HUDEP-2 (cell line): ENCODE measurements around the gene SCYGR2.
"Not testable (repeated sequence)": the region's sequence is repeated elsewhere in the genome, so short reads cannot be mapped to it uniquely, and the experiment has no call there.

Source experiments
- DNase-seq, 76 experiments: peaks; one replicate each; lab custom pipeline; 2025; ENCODE audit not compliant: unreplicated experiment in 76 of 76; lab: John Stamatoyannopoulos, UW

SCYGR2 gene, protein sequence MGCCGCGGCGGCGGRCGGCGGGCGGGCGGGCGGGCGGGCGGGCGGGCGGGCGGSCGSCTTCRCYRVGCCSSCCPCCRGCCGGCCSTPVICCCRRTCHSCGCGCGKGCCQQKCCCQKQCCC

GRCh38 chr2:227598835-227599503 is at the start of gene SCYGR2:
Gene SCYGR2 (plus strand): TSS chr2:227598893. CDS start chr2:227598893, 0 bp downstream.
- DNase-seq = not testable (repeated sequence)

- no peak for DNase-seq
These were observed 46.9 kb upstream of the SCYGR2 start for GRCh38 chr2:227551836-227552235.

DNA sequence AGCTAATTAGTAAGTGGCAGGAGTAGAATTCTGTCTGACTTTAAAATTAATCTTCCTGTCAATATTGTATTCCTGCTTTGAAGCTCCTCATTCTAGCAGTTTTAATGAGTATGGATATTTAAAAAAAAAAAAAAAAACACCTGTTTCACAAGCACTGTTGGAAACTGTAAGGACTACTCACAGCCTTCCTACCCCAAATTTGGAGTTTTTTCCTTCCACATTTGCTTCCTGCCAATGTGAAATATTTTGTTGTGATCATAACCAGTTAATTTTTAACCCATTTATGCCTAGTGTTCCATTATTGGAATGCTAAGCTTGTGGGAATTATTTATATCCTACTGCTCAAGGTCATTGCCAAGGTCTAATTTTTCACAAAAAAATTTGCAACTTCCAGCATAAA is 36.1 kb upstream of the SCYGR2 start:
- DNase-seq = no peak

GRCh38 chr2:227565080-227565479 is 33.6 kb upstream of the SCYGR2 start:
- DNase-seq = no peak

GRCh38 chr2:227566012-227566411 is 32.7 kb upstream of the SCYGR2 start:
- DNase-seq = no peak

- DNase-seq = no peak
These were observed 29.9 kb upstream of the SCYGR2 start for GRCh38 chr2:227568852-227569169.

DNA sequence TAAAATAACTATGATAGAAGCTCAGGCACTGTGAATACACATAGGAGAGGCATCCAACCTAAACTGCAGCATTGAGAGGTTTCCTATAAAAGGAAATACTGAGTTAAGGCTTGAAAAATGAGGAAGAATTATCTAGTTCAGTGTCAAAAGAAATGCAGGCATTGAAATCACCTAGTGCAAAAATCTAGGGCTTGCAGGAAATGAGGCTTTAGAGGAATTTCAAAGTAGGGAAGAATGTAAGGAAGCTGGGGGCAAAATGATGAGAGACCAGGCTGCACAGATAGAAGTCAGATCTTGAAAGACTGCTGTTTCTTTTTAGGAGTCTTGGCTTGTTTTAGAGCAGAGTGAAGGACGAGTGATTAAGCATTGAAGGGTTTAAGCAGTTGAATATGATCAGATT is 28.1 kb upstream of the SCYGR2 start:
- no peak for DNase-seq

DNA sequence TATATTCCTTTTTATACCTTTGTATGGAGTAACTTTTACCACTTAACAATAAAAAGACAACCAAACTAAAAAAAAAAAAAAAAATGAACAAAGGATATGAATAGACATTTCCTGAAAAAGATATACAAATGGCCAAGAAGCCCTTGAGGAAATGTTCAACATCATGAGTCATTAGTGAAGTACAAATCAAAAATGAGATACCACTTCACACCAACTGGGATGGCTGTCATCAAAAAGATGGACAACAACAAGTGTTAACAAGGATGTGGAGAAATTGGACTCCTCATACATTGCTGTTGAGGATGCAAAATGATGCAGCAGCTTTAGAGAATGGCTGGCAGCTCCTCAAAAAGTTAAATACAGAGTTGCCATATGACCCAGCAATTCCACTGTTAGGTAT is 22.6 kb upstream of the SCYGR2 start:
- no peak for DNase-seq

DNA sequence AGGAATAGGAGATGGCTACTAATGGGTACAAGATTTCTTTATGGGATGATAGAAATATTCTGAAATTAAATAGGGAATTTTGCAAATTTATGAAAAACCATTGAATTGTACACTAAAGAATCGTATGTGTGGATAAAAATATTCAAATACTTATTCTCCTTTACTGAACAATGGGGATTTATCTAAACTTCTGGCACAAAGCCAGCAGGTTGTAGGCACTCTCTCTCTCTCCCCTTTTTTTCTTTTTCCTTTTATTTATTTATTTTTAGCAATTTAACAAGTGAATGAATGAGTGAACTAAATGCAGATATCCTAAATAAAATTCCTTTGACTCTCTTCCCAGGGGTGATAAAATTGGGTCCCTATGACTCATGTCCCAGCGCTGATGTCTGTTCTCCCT is 21.9 kb upstream of the SCYGR2 start:
- DNase-seq = no peak

GRCh38 chr2:227577555-227577954 is 21.1 kb upstream of the SCYGR2 start:
- DNase-seq = no peak

DNA sequence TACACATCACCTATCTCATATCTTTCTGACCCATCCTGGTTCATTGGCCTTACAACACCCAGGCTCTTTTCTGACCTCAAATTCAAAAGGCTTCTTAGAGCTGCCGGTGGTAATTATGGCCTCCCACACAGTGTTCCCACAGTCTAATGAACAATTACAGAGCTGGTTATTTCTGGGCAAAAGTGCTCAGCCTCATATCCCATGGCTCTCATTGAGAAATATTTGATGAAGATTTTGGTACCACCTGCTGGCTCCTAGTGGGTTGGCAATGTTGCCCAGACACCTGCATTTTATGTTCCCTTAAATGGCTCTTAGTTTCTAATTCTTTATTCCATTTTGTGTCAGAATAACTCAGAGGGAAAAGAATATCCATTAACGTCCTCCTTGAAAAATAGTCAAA is 20.1 kb upstream of the SCYGR2 start:
- DNase-seq = no peak

- no peak for DNase-seq
These were observed 18.9 kb upstream of the SCYGR2 start for GRCh38 chr2:227579791-227580190.

- no peak for DNase-seq
These were observed 16.3 kb upstream of the SCYGR2 start for GRCh38 chr2:227582369-227582768.

- DNase-seq = no peak
These were observed 5.9 kb upstream of the SCYGR2 start for GRCh38 chr2:227592694-227593387.

- DNase-seq = no peak
These were observed 2.9 kb upstream of the SCYGR2 start for GRCh38 chr2:227595797-227596196.

DNA sequence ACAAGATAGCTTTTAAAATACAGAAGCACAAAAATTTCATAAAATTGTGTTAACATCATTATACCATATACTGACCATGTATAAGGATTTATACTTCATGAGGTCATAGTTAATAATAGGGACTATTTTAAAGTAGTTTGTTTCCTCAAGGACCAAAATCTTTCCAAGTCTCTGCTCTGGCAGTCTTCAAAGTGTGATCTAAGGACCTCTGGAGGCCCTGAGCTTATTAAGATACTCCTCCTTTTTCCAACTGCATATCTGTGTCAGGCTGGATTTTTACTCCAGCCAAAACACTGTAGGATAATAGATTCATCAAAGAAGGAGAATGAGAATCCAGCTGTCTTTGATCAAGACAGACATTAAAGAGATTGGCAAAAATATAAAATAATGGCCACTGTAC is 1.7 kb upstream of the SCYGR2 start:
- no peak for DNase-seq

DNA sequence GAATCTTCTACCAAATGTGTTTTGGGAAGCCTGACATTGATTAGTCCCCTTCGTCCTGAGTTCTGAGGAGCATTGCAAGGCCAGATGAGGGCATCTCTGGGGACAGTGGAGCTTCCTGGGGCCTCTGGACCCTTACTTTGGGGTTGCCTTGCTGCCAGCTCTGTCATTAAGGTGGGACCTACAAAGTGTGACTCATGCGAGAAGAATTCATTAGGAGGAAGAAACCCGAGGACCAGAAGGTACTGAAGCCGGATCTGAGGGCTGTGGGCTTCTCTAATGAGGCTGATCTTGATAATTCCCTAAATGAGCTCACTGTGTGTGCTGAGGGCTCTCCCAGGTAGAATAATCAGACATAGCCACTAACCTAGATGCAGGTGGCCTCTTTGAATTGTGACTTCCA is 695 bp upstream of the SCYGR2 start:
- no peak for DNase-seq

GRCh38 chr2:227602358-227602757 is 3.7 kb downstream of the SCYGR2 start:
- no peak for DNase-seq

DNA sequence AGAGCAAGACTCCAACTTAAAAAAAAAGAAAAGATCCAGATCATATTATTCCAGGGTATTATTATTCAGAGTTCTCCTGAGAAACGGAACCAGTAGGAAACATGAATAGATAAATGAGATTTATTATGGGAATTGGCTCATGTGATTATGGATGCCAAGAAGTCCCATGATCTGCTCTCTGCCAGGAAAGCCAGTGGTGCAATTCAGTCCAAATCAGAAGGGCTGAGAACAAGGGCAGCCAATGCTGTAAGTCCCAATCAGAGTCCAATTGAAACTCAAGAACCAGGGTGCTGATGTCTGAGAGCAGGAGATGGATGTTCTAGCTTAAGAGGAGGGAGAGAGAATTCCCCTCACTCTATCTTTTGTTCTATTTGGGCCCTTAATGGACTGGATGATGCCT is 7.8 kb downstream of the SCYGR2 start:
- DNase-seq = no peak

- DNase-seq = no peak
These were observed 9.2 kb downstream of the SCYGR2 start for GRCh38 chr2:227607941-227608340.

DNA sequence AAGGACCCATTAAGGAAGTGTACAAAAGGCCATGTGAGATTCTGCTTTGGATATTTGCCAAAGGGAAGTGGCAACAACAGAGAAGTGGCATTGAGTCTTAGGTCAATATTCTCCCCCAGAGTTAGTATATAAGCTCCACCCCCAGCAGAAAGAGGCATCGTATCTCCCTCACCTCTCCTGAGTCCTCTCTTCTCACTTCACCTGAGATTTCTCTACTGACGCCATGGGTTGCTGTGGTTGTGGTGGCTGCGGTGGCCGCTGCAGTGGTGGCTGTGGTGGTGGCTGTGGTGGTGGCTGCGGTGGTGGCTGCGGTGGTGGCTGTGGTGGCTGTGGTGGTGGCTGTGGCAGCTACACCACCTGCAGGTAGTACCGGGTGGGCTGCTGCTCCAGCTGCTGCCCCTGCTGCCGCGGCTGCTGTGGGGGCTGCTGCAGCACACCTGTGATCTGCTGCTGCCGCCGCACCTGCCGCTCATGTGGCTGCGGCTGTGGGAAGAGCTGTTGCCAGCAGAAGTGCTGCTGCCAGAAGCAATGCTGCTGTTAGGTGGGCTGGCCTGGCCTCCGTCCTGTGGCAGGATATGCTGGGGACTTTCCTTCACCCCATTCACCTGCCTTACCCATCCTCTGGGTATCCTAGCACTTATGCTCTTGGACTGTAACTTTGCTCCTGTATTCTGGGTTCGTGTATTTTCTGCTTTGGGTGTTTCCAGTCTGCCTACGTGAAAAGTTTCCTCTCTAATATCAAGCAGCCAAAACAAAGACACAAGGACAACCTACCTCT is 10.1 kb downstream of the SCYGR2 start:
- no peak for DNase-seq

DNA sequence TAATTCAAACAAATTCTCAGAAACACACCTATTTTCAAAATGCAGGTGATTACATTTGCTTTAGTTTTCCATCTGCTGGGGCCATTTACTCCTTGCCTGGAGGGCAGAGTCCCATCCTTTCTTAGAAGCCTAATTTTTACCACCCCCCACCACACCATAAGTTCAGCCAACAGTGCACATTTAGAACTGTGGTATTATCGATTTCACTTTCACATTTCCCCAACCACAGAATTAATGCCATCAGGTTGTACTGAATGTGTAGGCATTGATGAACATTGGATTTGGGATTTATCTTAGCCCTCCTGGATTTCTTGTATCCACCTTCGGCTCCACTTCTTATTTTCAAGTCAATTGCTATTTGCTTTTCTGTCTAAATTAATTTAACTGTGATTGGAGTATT is 11.4 kb downstream of the SCYGR2 start:
- no peak for DNase-seq
